GM12872 (cell line): ENCODE data around the gene WDFY4.

Experiments used
- TF ChIP-seq, protein P1 (sequence below): IDR thresholded peaks from 3 replicates; pipeline ENCODE4 v1.5.1; 2011; ENCODE audit warnings: low read depth, mild to moderate bottlenecking, low read length, moderate library complexity; ENCODE audit not compliant: insufficient read depth

The WDFY4 gene

DNA sequence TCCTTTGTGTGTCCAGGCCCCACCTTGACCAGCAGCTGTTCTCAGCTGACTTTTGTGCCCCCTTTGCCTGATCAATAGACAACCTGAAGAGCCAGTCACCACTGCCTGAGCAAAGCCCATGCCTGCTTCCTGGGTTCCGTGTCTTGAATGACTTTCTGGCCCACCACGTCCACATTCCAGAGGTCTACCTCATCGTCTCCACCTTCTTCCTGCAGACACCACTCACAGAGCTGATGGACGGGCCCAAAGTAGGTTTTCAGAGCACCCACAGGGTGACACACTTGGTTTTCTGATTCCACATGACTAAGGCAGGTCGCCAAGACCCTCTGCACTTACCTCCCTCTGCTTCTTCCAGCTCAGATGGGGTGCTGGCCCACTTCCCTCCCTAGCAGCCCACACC, 126.8 kb downstream of the WDFY4 start:
- TF ChIP-seq, protein P1, sequence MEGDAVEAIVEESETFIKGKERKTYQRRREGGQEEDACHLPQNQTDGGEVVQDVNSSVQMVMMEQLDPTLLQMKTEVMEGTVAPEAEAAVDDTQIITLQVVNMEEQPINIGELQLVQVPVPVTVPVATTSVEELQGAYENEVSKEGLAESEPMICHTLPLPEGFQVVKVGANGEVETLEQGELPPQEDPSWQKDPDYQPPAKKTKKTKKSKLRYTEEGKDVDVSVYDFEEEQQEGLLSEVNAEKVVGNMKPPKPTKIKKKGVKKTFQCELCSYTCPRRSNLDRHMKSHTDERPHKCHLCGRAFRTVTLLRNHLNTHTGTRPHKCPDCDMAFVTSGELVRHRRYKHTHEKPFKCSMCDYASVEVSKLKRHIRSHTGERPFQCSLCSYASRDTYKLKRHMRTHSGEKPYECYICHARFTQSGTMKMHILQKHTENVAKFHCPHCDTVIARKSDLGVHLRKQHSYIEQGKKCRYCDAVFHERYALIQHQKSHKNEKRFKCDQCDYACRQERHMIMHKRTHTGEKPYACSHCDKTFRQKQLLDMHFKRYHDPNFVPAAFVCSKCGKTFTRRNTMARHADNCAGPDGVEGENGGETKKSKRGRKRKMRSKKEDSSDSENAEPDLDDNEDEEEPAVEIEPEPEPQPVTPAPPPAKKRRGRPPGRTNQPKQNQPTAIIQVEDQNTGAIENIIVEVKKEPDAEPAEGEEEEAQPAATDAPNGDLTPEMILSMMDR = no peak

DNA sequence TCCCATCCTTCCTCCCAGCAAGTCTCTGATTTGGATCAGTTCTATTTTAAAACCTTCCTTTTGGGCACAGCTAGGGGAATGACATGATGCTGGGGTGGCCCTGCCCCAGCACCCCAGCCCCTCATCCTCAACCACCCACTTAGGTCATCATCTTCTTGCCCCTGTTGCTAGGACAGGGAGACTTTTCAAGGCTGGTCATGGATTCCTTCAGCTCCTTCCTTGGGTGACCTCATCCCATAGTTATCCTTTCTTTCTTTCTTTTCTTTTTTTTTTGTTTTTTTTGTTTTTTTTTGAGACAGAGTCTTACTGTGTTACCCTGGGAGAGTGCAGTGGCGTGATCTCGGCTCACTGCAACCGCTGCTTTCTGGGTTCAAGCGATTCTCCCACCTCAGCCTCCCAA, 127.2 kb downstream of the WDFY4 start:
- TF ChIP-seq, protein P1 = no peak

DNA sequence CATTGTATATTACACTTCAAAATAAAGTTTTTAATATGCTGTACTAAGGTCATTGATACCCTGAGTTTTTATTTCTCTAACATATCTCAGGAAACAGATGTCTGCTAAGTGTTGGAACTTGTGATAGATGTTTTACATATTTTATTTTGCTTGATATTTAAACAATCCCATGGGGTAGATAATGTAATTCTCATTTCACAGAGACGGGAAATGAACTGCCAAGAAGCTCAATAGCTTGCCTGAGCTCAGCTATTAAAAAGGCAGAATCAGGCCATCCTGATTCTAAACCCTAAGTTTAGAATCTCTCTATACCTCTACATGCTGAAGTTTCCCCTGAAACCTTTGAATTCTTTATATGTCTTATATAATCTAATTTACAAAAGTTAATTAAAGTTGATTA, 128.6 kb downstream of the WDFY4 start:
- TF ChIP-seq, protein P1 = no peak

DNA sequence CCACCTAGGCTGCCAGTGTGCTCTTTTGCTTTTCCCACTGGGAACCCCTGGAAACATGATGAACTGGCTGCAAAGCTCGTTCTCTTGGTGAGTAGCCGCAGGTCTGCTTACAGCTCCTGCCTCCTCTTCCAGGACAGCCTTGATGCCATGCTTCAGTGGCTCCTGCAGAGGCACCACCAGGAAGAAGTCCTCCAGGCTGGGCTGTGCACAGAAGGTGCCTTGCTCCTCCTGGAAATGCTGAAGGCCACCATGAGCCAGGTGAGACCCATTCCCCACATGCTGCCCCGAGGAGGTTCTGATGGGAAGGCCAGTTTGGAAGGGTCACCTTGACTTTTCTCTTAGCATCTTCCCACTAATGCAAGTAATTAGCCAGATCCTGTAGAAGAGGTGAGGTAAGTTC, 129.2 kb downstream of the WDFY4 start:
- TF ChIP-seq, protein P1 = no peak

DNA sequence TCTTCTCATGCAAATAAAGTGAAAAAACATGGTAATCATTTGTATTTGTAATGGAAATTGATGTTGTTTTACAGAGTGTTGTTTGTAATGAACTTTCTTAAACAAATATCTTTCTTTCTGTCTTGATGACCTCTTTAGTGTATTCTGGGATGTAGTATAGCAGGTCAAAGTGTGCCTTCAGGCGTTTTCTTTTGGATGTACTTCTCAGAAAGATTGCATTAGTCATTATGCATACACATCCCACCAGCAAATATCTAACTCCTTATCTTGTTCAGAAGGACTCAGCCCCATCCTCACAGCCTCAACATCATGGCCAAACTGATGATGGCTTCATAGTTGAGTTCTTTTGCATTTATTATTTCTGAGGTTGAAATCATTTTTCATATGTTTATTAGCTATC, 130.3 kb downstream of the WDFY4 start:
- TF ChIP-seq, protein P1 = no peak

DNA sequence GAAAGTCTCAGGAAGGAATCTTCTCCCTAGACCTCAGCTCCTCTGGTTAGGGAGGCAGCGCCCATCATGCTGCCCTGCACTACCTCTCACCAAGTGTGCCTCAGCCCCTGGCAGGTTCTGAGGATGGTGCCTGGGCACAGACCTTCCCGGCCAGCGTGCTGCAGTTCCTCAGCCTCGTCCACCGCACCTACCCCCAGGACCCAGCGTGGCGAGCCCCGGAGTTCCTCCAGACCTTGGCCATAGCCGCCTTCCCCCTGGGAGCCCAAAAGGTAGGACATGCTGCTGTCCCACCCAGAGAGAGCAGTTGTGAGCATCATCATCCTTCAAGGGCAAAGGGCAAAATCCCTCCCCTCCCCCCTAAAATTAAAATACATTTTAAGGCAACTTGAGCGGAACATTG, 132.5 kb downstream of the WDFY4 start:
- TF ChIP-seq, protein P1 = no peak

DNA sequence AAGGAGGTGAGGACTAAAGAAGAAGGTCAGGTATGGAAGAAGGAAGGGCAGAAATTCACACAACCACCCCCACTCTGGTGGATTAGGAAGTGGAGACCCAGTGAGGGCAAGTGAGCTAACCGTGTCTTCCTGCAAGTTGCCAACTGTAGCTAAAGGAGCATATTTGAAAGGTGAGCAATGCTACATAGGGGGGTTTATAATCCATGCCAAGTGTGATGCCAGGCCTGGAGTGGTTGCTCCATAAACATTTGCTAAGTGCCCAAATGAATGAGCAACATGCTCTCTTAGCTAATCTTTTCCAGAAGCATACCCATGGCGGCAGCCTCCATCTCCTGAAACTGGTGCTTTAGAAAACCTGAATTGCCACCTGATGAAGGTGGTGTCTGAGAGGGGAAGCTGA, 133.4 kb downstream of the WDFY4 start:
- TF ChIP-seq, protein P1 = no peak
